COR-L47 (cell line): ENCODE results near the gene LCN2.
"Not testable (repeated sequence)": the region's sequence is repeated elsewhere in the genome, so short reads cannot be mapped to it uniquely, and the experiment has no call there.

Source experiments
- DNase-seq: peaks from one replicate; lab custom pipeline; 2025; lab: John Stamatoyannopoulos, UW

Gene LCN2

GRCh38 chr9:128168731-128169308, 19.6 kb downstream of the LCN2 start:
- no peak for DNase-seq

GRCh38 chr9:128169492-128169891, 20.2 kb downstream of the LCN2 start:
- DNase-seq: no peak

DNA sequence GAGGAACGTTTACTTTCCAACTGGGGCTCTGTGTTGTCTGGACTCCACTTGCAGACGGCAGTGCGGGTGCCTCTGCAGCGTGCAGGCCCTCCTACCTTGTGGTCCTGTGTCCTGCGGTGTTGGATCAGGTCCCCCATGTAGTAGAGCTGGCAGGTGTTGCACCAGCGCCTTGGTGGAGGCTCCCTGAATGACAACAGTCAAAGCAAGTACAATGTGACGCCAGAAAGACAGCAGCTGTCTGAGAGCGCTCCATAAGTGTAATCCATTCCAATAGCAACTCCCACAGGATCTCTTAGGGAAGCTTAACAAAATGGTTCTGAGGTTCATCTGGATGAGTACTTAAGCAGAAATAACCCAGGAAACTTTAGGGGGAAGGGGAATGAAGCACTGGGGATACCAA, 20.7 kb downstream of the LCN2 start:
- DNase-seq: no peak

DNA sequence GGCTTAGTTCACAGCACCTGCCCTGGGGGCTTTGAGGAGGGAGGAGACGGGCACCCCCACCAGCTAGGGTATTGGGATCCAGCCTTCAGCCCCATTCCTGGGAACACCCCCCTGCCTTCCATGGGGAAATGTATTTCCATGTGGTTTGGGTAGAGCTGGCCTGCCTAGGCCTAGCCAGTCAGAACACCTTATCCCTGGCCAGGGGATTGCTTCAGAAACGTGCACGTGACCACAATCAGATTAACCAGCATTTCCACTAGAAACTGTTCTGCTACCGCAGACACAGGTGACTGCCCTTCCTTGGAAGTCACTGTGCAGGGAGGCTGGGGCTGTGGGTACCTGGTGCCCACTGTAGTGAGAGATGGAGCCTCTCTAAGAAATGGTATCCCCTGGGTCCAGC, 24.8 kb downstream of the LCN2 start:
- DNase-seq: no peak

- no peak for DNase-seq
Measured at GRCh38 chr9:128175102-128175563, 25.9 kb downstream of the LCN2 start.

DNA sequence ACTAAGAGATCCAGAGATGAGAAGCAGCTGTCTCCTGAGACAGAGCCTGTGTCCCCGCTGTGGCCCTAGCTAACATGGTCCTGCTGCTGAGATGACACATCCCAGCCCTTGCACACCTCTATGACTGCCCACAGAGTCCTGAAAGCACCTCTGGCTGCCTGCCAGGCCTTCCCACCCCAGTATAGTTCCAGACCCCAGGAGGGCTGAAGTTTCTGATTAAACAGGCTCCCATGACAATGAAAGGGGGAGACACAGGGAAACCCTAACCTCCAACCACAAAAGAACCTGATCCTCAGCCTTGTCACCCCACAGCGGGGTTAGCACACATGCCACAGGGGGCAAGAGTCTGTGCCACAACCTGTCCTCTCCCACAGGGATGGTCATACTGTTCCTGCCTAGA, 26.5 kb downstream of the LCN2 start:
- DNase-seq: no peak

GRCh38 chr9:128178806-128179431, 29.7 kb downstream of the LCN2 start:
- no peak for DNase-seq

GRCh38 chr9:128180001-128180400, 30.7 kb downstream of the LCN2 start:
- no peak for DNase-seq

GRCh38 chr9:128180447-128180846, 31.2 kb downstream of the LCN2 start:
- DNase-seq: no peak

- DNase-seq: not testable (repeated sequence)
Measured at GRCh38 chr9:128181480-128181879, 32.2 kb downstream of the LCN2 start.

GRCh38 chr9:128182893-128183588, 33.8 kb downstream of the LCN2 start:
- no peak for DNase-seq

DNA sequence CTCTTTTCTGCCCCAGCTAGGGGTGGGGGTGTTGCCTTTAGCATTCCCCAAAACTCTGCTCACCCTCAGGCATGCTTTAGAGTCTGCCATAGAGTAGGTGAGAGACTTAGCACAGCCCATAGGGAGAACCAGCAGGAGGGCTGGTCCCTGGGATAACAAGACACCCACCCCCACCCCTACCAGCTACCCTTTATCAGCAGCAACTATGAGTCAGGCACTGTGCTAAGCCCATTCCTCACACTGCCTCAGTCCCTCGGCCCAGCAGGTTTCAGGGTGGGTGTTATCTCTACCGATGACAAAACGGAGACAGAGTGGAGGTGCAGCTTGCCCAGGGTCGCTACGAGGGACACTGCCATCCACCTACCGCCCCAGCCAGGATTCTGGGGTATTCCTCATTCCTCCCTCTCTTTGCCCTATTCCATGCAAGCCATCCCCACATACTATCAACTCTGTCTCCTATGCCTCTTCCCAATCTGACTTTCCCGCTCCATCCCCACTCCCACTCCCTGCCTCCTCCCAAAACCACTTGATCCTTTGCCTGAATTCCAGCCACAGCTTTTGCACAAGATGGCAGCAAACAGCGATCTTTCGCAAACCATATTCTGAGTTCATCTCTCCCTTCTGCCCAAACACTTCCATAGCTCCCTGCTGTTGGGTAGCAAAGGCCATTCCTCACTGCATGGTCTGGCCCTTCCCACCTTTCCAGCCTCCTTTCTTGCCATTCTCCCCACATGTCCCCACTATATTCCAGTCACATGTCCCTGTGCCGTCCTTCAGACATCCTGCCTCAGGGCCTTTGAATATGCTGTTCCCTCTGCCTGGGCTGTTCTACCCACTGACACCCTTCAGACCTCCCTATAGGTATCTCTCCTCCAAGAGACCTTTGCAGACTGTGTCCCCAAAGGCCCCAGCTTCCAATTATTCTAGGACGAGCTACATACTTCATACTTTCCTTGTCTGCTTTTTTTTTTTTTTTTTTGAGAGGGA, 37.0 kb downstream of the LCN2 start:
- no peak for DNase-seq

GRCh38 chr9:128187361-128187760, 38.1 kb downstream of the LCN2 start:
- DNase-seq: no peak

DNA sequence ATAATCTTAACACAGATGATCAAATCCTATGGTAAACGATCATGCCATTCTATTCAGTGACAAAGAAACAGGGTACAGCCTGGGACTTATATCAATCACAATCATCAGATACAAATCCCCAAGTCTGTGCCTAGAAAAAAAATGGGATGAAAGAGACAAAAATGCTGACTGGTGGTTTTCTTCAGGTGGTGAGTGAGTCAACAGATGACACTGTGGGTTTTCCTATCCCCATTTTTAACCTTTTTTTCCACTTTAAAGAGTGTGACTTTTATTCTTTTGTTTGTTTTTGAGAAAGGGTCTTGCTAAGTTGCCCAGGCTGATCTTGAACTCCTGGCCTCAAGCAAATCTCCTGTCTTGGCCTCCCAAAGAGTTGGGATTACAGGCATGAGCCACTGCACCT, 39.0 kb downstream of the LCN2 start:
- DNase-seq: no peak

GRCh38 chr9:128190013-128190412, 40.8 kb downstream of the LCN2 start:
- DNase-seq: no peak

GRCh38 chr9:128190516-128191405, 41.5 kb downstream of the LCN2 start:
- no peak for DNase-seq

DNA sequence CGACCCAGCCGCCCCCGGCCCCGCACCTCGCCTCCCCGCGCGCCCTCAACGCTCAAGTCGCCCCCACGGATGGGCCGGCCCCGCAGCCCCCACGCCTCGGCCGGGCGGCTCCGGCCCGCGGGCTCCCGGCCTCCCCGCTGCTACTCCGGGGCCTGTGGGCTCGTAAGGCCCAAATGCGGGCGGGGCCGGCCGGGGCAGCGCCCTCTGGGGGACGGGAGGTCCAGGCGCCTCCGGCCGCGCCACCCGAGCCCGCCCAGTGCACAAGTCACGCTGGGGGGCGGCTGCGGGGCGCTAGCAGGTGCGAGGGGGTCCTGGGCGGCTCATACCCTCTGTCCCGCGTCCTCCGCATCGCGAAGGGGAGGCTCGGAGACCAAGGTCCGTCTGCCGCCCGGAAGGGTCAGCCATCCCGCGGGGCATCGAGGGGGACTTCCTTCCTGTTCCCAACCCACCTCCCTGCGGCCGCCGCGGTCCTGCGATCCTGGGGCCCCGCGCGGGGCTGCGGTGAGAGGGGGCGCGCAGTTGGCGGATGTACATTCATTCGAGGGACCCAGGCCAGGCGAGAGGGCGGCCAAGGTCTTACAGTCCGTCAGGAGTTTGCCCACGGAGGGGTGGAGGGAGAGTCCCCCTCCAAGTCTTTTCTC, 42.3 kb downstream of the LCN2 start, which contains the start of gene CIZ1:
CIZ1 (minus strand) TSS at position 167 of the 641 bp plus-strand sequence. CDS start 715 bp downstream, outside the sequence.
- peak; percentile 70 for DNase-seq

- peak; percentile 89 for DNase-seq
Measured at GRCh38 chr9:128192601-128193371, 43.5 kb downstream of the LCN2 start.

DNA sequence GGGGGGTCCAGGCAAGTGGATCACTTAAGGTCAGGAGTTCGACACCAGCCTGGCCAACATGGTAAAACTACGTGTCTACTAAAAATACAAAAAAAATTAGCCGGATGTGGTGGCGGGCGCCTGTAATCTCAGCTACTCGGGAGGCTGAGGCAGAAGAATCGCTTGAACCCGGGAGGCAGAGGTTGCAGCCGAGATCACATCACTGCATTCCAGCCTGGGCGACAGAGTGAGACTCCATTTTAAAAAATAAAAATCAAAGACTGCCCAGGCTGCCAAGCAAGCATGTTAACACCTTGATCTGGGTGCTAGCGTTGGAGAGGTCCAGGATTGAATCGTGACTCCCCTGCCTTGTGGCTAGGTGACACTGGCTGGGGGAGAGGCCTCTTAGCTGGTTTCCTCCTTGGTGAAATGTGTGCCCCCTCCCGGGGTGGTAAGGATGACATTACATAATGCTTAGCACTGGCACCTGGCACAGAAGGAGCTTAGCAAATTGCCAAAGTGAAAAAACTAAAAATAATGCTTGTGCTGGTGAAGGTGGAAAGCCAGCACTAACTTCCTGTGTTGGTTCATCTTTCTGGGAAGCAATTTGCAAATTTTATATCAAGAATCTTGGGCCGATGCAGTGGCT, 44.3 kb downstream of the LCN2 start:
- no peak for DNase-seq
